Kidney capillary endothelial cell (primary cell): Measurements from ENCODE around the gene KREMEN2.

ENCODE experiments used
- DNase-seq: peaks from one replicate; pipeline ENCODE4 v3.0.0-alpha.2; 2018; ENCODE audit warnings: low spot score

The KREMEN2 gene

DNA sequence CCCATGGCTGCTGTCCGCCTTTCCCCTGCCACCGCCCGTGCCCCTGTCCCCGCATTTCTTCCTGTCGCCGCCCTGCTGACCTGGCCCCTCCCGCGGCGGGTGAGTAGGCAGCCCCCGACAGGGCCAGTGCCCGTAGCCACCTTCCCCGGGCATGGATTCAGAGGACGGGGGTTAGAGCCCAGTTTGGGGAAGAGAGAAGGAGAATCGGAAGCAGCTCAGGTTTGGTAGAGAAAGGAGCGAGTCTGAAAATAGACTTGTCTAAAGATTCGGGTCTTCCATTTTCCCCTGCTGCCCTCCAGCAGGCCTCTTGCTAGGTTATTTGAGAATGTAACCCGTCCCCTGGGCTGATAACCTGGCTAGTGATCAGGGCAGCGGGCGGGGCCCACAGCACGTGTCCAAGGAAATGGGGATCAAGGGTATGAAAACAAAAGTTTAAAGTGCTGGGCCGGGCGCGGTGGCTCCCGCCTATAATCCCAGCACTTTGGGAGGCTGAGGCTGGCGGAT lies 40.8 kb downstream of the KREMEN2 start:
- DNase-seq = no peak

DNA sequence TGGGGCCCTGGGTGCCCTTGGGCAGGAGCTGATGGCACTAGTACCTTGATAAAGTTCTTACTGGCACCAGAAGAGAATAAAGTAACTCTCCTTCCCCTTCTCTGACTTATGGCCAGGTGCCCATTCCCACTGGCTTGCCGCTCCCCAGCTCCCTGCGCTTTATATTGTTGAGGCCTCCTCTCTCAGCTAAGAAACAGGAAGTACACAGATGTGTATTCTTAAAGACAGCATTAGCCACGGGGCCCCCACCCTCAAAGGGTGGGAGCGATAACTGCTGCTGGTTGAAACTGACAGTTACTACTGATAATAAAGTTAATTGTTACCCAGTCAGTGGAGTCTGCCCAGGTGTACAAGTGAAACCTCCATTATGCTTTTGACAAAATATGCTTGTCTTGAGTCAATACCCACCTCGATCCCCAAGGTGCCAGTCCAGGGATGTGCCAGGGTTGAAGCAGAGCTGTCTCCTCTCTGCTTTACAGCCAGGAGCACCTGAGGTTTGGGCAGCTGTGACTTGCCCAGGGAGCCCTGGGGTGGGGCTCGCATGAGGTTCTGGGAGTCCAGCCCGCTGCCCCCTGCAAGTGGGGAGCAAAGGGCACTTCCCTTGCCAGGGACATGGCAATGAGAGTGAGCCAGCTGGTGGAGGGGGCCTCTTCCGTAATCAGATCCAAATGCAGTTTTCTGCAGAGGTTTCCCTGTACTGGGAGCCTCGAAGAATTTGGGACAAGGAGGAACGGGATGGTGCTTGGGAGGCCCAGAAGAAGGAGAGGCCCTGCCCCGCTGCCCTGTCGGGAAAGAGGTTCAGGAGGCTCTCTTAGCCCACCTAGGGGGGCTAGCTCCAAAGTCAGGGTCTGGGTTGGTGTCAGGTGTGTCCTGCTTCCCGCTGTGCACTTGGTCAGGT lies 43.2 kb downstream of the KREMEN2 start:
- no peak for DNase-seq

DNA sequence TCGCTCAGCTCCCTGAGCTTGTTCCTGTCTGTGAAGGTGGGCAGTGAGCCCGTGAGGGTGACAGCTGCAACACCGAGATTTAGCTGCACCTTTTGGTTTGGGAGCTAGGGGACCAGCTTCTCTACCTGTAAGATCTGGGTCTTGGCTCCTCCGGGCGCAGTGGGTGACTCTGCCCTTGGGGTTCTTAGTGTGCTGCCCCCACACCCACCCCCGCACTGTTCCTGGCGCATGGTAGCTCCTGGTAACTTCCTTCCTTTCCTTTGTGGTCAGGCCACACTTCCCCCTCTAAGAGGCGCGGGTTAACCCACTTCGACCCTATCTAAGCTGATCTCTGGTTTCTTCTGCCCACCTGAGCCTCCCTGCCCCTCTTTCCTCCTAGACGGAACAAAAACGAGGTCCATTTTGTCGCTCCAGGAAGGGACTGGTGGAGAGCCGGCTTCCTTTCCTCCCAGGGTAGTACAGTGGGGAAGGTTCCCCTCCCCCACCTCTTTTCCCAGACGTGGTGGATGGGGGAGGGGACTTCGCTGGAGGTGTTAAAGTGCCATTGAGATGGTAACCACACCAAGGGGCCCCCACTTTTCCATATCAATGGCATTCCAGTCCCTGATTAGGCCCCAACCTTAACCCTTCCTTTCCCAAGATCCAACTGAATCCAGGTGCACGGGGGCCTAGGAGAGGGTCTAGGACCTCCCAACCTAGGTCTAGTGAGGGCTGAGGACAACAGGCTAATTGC lies 44.0 kb downstream of the KREMEN2 start:
- no peak for DNase-seq

DNA sequence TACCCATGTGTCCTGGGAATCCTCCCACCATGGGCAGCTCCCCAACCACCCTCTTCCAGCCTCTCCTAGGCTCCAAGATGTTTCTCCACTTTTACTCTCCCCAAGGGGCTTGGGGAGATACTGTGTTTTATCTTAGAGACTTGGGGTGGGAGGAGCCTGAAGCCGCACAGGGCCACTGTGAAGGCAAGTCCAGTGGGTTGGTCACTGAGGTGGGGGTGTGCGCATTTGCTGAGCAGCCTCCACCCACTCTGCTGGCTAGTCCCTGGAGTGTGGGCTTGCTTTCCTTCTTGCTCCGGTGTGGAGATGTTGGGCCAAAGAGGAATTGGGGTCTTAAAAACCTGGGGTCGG lies 44.6 kb downstream of the KREMEN2 start:
- DNase-seq = no peak

DNA sequence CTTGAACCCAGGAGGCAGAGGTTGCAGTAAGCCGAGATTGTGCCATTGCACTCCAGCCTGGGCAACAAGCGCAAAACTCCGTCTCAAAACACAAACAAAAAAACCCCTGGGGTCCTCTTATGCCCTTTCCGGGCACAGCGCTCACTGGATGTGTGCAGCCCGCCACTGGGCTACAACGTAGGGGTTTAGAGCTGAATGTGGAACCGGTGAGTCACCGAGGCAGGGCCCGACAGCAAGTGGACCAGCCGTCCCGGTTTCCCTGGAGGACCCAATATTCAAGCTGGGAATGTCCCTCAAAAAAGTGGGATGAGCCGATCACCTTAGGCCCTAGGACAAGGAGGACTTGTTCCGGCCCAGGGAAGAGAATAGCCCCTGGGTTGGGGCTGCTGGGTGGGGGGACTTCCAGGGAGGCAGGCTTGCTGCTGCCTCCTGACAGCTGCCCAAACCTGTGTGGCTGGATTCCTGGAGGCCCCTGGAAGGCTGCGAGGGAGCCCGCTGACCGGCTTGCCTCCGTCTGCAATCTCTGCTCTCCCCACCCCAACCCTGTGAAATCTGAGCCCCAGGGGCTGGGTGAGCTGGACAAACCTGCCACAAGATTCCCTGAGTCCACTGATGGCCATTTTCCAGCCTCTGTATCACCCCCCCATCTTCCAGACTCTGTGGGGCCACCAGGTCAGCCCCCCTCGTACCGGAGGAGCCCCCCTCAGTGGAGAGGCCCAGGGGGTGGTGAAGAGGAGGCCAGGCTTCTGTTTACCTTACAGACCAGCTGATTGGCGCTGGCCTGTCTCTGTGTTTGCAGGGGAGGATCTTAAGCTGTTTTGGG lies 45.7 kb downstream of the KREMEN2 start:
- DNase-seq = no peak

DNA sequence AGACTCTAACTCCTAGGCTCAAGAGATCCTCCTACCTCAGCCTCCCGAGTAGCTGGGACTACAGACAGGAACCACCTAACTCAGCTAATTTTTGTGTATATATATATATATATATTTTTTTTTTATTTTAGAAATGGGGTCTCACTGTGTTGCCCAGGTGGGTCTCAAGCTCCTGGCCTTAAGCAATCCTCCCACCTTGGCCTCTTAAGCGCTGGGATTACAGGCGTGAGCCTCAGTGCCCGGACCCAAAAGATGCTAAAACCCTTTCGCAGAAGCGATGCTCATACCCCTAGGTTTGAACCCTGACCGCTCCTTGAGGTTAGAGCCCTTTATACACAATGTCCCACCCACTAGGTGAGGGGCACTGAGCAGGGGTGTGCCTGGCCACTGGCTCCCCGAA lies 46.4 kb downstream of the KREMEN2 start:
- no peak for DNase-seq

DNA sequence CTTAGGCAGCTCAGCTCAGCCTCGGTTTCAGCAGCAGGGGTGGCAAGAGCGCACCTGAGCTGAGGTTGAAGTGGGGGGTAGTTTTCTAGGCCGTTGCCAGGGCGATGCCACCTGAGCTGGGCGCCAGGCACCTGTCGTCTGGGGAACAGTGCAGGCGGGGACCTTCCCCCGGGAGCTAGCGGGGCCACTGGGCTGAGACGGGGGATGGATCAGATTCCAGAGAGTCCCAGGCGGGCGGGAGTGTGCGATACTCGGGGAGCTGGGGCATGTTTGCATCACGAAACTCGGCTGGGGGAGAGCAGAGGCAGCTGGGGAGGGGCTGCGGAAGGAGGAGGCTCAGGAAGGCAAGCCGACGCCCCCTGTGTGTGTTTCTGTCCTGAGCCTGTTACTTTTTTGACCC lies 48.2 kb downstream of the KREMEN2 start:
- no peak for DNase-seq

DNA sequence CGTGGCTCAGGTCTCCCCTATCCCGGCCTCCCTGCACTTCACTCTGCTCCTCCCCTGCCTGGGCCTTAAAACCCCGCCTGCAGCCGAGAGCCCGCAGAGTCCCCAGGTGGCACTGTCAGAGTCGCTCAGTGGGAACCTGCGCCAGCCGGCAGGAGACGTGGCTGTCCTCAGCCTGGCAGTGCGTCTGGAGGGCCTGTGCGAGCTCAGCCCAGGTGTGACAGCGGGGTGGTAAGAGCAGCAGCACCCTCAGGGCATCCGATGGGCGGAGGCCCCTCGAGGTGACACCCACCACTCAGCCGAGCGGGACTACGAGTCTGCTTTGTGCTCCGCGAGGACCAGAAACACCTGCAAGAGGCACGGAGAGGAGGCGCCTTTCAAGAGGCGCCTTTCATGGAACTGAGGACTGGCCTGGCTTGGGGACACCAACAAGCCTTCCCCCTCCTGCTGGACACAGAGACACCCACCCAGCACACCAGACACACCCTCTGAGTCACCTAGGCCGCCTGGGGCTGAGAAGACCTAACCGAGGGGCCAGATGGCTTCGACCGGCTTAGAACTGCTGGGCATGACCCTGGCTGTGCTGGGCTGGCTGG lies 48.8 kb downstream of the KREMEN2 start, which contains the start of gene CLDN9:
TSS of gene CLDN9 (plus strand) at position 96 of the 593 bp plus-strand sequence. CDS start at position 536, 440 bp downstream.
- no peak for DNase-seq

DNA sequence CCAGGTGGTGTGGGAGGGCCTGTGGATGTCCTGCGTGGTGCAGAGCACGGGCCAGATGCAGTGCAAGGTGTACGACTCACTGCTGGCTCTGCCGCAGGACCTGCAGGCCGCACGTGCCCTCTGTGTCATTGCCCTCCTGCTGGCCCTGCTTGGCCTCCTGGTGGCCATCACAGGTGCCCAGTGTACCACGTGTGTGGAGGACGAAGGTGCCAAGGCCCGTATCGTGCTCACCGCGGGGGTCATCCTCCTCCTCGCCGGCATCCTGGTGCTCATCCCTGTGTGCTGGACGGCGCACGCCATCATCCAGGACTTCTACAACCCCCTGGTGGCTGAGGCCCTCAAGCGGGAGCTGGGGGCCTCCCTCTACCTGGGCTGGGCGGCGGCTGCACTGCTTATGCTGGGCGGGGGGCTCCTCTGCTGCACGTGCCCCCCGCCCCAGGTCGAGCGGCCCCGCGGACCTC lies 49.4 kb downstream of the KREMEN2 start:
- no peak for DNase-seq

DNA sequence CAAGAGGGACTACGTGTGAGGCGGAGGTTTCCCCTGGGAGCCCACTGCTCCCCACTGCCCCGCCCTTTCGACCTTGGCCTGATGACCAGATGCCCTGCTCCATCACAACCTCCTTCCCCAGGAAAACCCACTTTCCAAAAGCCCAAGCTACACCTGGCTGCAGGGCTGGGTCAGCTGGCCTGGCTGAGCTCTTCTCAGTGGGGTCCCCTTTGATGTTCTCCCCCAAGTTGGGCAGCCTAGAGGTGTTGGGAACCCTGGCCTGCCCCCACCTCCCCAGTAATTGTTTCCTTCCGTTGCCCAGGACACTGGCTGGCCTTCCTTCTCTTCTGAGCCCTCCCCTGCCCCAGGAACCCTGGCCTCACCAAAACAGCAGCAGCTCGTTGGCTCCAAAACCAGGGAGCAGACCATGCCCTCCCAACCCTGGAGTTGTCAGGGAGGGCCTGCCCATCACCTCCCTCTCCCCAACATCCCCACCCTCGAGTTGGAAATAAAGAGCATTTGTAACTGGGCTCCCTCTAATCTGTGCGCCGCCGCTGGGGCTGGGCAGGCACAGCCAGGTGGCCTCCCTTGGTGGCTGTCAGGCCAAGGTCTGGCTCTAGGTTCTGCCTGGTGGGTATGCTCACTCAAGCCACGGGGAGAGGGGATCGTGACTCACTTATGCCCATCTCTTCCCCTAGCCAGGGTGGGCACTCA lies 50.1 kb downstream of the KREMEN2 start:
- no peak for DNase-seq

DNA sequence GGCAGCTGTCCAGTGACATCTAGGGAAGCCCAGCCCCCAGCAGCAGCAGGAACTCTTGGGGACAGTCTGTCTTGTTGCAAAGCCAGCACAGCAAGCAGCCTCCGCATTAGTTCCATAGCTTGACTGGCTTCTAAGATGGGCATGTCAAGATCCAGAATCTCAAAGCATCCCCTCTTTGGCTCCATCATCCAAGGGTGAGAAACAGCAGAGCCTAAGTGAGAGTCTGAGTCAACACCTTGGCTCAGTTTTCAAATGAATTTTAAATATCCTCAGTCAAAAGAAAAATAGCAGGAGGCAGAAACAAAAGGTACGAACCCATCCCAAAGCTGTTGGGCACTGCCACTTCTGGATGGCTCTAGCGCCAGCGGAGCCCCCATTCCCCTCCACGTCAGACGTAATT lies 50.9 kb downstream of the KREMEN2 start:
- no peak for DNase-seq

DNA sequence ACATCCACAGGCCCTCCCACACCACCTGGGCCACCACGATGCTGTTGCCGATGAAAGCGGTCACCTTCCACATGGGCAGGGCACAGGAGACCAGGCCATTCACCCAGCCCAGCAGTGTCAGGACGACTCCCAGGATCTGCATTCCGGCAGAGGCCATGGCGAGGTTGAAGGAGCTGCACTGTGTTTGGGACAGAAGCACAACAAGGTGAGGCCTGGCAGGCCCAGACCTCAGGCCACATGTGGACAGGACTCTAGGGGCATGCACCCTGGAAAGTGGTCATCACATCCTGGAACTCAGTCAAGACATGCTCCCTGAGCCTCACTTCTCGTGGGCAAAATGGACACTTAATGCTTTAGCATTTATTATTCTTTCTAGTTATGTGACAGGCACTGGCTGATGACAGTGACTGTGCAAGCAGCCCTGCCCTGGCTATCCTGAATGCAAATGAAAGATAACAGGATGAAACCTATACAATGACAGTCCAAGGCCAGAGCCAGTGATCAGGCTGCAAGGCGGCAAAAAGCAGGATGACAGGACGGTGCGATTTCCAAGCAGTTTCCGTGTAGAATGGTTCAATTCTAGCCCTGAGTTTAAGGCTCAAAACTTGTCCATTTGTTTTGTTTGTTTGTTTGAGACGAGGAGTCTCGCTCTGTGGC lies 51.9 kb downstream of the KREMEN2 start:
- no peak for DNase-seq

DNA sequence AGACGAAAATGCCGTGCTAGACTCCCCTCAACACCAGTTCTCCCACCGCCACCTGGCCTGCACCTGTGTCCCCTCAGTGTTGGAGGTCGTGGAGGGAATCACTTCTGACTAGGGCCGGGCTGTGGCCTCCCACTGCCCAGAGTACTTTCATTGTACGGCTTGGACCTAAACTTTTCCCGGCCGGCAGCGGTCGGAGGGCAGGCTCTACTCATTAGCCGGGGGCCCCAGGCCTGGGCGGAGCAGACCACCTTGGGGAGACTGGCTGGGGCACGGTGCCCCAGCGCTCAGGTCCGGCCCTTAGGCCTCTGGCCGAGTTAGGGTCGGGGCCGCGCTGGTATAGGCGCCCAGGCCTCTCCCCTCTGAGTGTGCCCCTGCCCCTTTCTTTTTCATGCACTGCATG lies 53.3 kb downstream of the KREMEN2 start:
- DNase-seq = no peak
